Activated CD8-positive, alpha-beta T cell treated with anti-CD3 and anti-CD28 coated beads for 36 hours (primary cell): Measurements from ENCODE around the gene LSP1. TPM values are rescaled to one million over a fixed set of nuclear protein-coding genes. Genes with fewer than 3 reads are reported as not detected.

Source experiments
- ATAC-seq: fragments of 200-7000 bp; cut with Tn5 transposase; one replicate; pipeline ENCODE4 v1.10.0; 2021; ENCODE audit warnings: mild to moderate bottlenecking, moderate library complexity
- CTCF ChIA-PET: fragments of 350-600 bp; sonication (Branson Sonifier 250); formaldehyde crosslinking; loops from one replicate; lab custom pipeline; 2021; ENCODE audit warnings: antibody characterized with exemption; lab: Charles Lee
- POLR2A ChIA-PET: fragments of 350-600 bp; sonication (Branson Sonifier 250); formaldehyde crosslinking; loops from one replicate; lab custom pipeline; 2021; ENCODE audit warnings: antibody characterized with exemption; lab: Charles Lee
- DNase-seq: peaks from one replicate; pipeline ENCODE4 v3.0.0-alpha.2; 2020
- H3K27ac Mint-ChIP-seq: one replicate; pipeline ENCODE4 v1.8.0; 2021; ENCODE audit warnings: mild to moderate bottlenecking, mixed read lengths
- H3K27me3 Mint-ChIP-seq: one replicate; pipeline ENCODE4 v1.8.0; 2021; ENCODE audit warnings: mixed read lengths
- H3K36me3 Mint-ChIP-seq: one replicate; pipeline ENCODE4 v1.8.0; 2021; ENCODE audit warnings: low read depth, mixed read lengths
- H3K4me1 Mint-ChIP-seq: one replicate; pipeline ENCODE4 v1.8.0; 2021; ENCODE audit warnings: low read depth, mixed read lengths
- H3K4me3 Mint-ChIP-seq: one replicate; pipeline ENCODE4 v1.8.0; 2021; ENCODE audit warnings: mild to moderate bottlenecking, moderate library complexity, mixed read lengths
- H3K9me3 Mint-ChIP-seq: one replicate; pipeline ENCODE4 v1.8.0; 2021; ENCODE audit warnings: mixed read lengths
- intact Hi-C: fragments of 100-400 bp; cut with micrococcal nuclease; formaldehyde crosslinking; loops from one replicate; pipeline ENCODE4 v1.10.0; 2022
- total RNA-seq, 2 experiments: library from RNA; stranded (reverse); gene quantifications; one replicate each; pipeline ENCODE4 v1.2.3, GENCODE V29; 2021
- TF ChIP-seq, protein P1 (sequence below): fragments of 200-600 bp; IDR thresholded peaks from one replicate; pipeline ENCODE4 v1.8.0; 2022; ENCODE audit warnings: antibody characterized with exemption, mild to moderate bottlenecking

LSP1 gene
- total RNA-seq, 2 experiments from 2014 or later, result 247 to 251 TPM

DNA sequence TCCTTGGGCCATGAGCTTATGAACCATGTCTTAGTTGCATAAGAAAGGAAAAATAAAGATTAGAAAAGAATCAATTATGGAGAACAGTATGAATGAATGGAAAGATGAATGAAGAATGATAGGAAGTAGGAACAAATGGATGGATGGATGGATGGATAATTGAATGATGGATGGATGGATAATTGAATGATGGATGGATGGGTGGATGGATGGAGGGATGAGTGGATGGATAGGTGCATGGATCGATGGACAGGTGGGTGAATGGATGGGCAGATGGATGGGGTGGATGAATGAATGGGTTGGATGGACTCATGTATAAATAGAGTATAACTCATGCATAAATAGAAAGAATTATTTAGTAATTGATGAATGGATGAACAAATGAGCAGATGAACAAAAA, 7.2 kb downstream of the LSP1 start:
- no peak for ATAC-seq
- Mint-ChIP-seq H3K4me1 (peaks cover 22% of the 10 kb centered on the region), H3K9me3 (no peaks in the 10 kb centered on the region), H3K4me3 (no peak overlapping the region), H3K27ac (no peak overlapping the region), H3K27me3 (no peaks in the 10 kb centered on the region), H3K36me3 (peaks cover 2% of the 10 kb centered on the region)
- no peak for DNase-seq
- CTCF ChIA-PET, result interaction anchor here (1.3 kb wide), 1 partner anchor 27 kb away, joined by 3 read pairs; no protein-coding TSS in a partner anchor
- intact Hi-C loops, result no loop called here
- POLR2A ChIA-PET, result interaction anchor here (1.0 to 1.3 kb wide), 3 partner anchors 9 to 29 kb away, joined by 3 to 6 read pairs (median 3); no protein-coding TSS in a partner anchor
- TF ChIP-seq, protein P1, sequence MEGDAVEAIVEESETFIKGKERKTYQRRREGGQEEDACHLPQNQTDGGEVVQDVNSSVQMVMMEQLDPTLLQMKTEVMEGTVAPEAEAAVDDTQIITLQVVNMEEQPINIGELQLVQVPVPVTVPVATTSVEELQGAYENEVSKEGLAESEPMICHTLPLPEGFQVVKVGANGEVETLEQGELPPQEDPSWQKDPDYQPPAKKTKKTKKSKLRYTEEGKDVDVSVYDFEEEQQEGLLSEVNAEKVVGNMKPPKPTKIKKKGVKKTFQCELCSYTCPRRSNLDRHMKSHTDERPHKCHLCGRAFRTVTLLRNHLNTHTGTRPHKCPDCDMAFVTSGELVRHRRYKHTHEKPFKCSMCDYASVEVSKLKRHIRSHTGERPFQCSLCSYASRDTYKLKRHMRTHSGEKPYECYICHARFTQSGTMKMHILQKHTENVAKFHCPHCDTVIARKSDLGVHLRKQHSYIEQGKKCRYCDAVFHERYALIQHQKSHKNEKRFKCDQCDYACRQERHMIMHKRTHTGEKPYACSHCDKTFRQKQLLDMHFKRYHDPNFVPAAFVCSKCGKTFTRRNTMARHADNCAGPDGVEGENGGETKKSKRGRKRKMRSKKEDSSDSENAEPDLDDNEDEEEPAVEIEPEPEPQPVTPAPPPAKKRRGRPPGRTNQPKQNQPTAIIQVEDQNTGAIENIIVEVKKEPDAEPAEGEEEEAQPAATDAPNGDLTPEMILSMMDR, result no peak

DNA sequence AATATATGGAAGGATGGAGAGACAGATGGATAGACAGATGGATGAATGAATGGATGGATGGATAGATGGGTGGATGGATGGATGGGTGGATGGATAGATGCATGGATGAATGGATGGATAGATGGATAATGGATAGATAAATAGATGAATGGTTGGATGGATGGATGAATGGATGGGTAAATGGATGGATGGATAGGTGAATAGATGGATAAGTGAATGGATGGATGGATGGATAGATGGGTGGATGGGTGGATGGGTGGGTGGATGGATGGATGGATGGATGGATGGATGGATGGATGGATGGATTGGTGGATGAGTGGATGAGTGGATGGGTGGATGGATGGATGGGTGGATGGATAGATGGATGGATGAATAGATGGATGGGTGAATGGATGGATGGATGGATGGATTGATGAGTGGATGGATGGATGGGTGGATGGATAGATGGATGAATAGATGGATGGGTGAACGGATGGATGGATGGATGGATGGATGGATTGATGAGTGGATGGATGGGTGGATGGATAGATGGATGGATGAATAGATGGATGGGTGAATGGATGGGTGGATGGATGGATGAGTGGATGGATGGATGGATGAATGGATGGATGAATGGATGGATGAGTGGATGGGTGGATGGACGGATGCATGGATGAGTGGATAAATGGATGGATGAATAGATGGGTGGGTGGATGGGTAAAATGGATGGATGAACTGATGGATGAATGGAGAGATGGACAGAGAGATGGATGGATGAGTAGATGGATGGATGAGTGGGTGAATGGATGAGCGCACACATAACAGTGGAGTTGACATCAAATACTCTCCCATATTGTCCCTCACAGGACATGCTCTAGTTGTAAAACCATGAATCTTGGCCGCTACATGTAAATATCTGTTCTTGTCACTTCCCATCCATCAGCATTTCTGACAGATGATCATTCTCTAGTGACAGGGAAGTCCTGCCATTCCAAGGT, 8.8 kb downstream of the LSP1 start:
- no peaks in the 10 kb centered on the region for H3K9me3 Mint-ChIP-seq
- ChIA-PET CTCF (interaction anchor here (1.3 kb wide), 1 partner anchor 15 kb away, joined by 4 read pairs; no protein-coding TSS in a partner anchor), POLR2A (interaction anchor here (0.7 to 1.8 kb wide), 2 partner anchors 9 to 149 kb away, joined by 3 to 11 read pairs; partner anchors contain the start of gene LSP1)
- DNase-seq (no peak), ATAC-seq (no peak)
- H3K27me3 Mint-ChIP-seq, result no peaks in the 10 kb centered on the region
- intact Hi-C loops, result no loop called here
- peaks cover 13% of the 10 kb centered on the region for H3K4me1 Mint-ChIP-seq
- peaks cover 4% of the 10 kb centered on the region for H3K36me3 Mint-ChIP-seq
- H3K4me3 Mint-ChIP-seq, result no peak overlapping the region
- TF ChIP-seq, protein P1, result no peak
- H3K27ac Mint-ChIP-seq, result no peak overlapping the region

DNA sequence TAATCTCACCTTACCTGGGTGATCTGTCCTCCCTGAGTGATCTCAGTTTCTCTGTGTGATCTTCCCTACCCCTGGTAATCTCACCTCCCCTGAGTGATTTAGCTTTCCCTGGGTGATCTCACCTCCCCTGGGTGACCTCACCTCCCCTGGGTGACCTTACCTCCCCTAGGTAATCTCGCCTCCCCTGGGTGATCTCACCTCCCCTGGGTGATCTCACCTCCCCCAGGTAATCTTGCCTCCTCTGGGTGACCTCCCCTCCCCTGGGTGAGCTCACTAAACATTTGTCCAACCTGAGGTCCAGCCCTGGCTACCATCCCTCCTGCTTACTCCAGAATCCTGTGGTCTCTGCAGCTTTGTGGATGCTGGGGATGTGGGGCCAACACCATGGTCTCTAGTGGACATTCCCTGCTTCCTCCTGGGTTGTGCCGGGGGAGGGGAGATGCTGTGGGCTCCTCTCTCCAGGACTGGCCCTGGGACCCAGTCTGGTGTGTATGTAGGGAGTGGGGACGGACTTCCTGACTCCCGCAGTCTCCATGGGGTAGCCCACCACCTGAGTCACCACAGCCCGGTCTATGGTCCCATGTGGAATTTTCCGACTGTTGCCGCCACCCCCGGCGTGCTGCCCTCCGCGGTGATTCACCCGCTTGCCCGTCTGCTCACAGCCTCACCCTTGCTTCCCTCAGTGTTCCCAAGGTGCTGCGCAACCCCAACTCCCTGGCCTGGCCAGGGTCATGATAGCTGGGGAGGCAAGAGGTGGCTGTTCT, 9.9 kb downstream of the LSP1 start:
- no peak for DNase-seq
- intact Hi-C loops, result no loop called here
- H3K4me3 Mint-ChIP-seq, result no peak overlapping the region
- POLR2A ChIA-PET, result interaction anchor here (0.7 to 1.8 kb wide), 2 partner anchors 10 to 148 kb away, joined by 3 to 11 read pairs; partner anchors contain the start of gene LSP1
- H3K4me1 Mint-ChIP-seq, result peaks cover 15% of the 10 kb centered on the region
- H3K9me3 Mint-ChIP-seq, result no peaks in the 10 kb centered on the region
- no peak for ATAC-seq
- TF ChIP-seq, protein P1, result no peak
- CTCF ChIA-PET, result interaction anchor here (1.3 kb wide), 1 partner anchor 13 kb away, joined by 4 read pairs; no protein-coding TSS in a partner anchor
- peaks cover 4% of the 10 kb centered on the region for H3K36me3 Mint-ChIP-seq
- no peak overlapping the region for H3K27ac Mint-ChIP-seq
- no peaks in the 10 kb centered on the region for H3K27me3 Mint-ChIP-seq

DNA sequence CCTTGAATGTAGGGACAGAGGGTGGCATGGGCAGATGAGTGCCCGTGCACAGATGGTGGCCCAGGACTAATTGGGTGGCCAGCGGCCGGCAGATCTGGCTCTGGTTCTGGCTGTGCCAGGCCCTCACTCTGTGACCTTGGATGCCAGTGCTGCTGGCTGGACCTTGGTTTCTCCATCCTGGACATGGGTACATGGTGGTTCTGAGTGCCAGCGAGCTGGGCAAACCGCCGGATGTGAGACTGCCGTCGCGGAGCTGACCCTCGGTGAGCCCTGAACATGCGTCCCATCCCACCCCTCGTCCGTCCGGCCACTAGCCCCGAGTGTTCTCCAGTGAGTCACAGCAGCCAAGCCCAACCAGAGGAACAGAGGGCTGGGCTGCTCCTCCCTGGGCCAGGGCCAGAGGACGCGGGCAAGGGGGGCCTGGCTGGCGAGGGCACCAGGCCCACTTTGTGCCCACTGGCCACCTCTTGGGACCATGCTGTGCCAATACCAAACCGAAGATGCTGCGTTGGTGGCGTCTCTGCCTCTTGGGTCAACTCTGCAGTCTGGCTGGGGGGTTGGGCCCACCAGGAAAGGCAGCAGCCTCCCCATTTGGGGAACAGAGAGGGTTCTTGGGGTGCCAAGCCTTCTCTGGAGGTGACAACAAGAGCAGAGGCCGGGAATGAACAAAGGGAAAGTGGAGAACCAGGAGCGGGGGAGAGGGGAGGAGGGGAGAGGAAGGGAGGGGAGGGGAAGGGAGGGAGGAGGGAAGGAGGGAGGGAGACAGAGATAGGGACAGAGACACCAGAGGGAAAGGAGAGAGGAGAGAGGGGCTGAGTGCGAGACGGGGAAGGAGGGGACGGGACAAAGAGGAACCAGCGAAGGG, 10.7 kb downstream of the LSP1 start:
- Mint-ChIP-seq H3K9me3 (no peaks in the 10 kb centered on the region), H3K4me3 (no peak overlapping the region), H3K27me3 (no peaks in the 10 kb centered on the region), H3K4me1 (peaks cover 20% of the 10 kb centered on the region), H3K36me3 (peaks cover 2% of the 10 kb centered on the region), H3K27ac (no peak overlapping the region)
- ChIA-PET POLR2A (interaction anchor here (1.8 kb wide), 1 partner anchor 11 kb away, joined by 11 read pairs; the partner anchor contains the start of gene LSP1), CTCF (no interaction called here)
- TF ChIP-seq, protein P1, result no peak
- no peak for ATAC-seq
- no peak for DNase-seq
- intact Hi-C loops, result no loop called here
